DMS114 treated with DMSO at 0.1 percent for 48 hours (cell line): ENCODE data around the gene ANKS6.

ENCODE experiments used
- DNase-seq: peaks from one replicate; lab custom pipeline; 2025; ENCODE audit not compliant: unreplicated experiment; lab: John Stamatoyannopoulos, UW

The ANKS6 gene

DNA sequence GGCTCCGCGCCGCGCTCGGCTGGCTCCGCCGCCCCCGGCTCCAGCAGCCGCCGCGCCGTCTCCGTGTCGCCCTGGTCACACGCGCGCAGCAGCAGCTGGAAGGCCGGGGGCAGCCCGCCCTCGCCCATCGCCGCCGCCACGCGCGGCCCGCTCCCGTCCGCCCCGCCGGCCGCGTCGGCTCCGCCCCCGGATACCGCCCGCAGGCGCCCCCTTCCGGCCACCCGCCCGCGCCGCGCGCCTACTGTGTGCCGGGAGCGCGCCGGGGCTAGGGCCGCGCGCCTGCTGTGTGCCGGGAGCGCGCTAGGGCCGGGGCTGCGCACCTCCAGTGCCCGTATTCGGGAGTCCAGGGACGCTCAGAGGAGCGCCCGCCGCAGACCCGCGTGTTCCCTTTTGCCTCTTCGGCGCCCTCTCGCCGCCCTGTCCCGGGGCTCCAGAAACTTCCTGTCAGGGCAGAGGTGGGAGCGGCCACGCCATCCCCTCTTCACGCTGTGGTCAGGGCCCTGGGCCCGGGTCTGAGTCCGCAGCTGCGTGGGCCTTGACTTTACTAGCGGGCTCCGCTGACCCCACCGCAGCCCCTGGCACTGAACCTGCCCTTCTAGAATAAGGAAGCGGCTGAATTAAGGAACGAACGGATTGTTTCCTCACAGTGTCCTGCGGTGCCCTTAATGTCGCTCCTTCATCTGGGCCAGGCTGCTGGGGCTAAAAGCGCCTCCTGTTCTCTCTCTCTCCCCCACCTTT is at the start of gene ANKS6:
Gene ANKS6, minus strand, starts transcription at position 192 of the 738 bp plus-strand sequence. Its CDS starts 64 bp downstream, at position 128.
- peak; percentile 14 for DNase-seq

DNA sequence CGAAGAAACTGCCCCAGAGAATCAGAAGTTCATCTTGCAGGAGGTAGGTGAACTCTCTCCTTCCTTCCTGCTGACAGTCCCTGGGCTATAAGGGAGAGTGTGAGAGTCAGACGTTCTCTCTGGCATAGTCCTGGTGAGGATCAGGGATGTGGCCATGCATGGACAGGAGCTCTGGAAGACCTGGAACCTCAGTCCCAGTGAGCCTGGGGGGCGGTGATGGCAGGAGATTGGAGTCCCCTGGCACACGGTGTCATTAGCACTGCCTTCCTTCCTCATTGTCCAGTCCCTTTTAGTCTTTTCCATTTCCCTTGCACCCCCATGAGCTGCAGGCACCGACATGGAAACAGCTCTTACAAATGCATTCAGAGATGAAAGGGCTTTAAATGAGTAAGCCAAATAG is 49.7 kb upstream of the ANKS6 start:
- no peak for DNase-seq

DNA sequence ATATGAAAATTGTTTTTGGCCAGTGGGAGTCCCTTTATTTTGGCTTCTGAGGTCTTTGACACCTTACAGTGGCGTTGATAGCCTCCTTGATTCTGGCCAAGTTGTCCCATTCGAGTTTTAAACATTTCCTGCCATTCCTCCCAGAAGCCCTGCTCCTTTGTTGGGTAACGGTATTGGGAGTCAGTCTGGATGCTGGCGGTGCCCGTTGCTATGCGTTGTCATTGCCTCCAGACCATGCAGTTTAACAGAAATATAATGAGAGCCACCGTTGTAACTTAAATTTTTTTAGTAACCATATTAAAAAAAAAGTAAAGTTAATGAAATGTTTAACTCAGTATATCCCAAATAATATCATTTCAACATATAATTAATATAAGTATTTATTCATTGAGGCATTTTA is 46.2 kb upstream of the ANKS6 start:
- DNase-seq, result no peak

DNA sequence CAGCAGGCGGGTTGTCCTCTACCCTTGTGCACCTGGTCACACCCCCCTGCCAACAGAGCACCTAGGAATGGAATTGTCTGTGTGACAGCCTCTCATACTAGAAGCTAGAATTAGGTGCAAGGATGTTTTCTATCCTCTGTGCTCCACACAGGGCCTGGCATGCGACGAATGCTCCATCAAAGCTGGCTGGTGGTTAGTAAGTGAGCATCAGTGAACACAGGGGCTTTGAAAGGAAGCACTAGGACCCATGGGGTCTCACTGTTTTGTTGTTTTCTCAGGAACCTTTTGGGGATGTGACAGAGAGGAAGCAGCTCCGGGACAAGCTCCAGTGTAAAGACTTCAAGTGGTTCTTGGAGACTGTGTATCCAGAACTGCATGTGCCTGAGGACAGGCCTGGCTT is 43.4 kb upstream of the ANKS6 start:
- no peak for DNase-seq

DNA sequence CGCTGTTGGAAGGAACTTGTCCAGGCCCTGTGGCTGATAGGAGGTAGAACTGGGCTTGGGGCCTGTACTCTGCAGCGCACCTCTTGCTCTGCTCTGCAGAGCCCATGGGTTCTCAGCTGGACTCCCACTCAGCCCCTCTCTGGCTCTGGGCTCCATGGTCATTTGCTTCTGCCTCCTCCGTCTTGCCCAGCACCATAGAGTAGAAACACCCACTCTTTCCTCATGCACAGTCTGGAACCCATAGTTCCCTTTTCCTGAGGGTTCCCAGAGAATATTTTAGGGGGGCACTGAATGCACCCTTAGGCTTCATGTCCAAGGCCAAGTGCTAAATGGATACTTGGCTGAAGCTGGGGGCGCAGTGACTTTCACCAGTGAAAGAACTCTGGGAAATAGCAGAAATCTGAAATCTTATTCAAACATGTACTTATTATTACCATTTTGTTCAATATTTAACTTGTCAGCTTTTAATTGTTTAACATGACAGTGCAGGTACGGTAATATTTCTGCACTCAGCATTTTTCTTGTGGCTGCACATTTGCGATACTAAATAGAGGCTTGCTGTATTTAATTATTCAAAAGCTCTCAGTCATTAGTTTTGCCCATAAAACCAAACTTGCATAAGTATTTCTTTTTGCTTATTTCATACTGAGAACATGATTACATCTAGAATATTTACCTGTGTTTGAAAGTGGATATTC is 42.7 kb upstream of the ANKS6 start:
- DNase-seq, result no peak

DNA sequence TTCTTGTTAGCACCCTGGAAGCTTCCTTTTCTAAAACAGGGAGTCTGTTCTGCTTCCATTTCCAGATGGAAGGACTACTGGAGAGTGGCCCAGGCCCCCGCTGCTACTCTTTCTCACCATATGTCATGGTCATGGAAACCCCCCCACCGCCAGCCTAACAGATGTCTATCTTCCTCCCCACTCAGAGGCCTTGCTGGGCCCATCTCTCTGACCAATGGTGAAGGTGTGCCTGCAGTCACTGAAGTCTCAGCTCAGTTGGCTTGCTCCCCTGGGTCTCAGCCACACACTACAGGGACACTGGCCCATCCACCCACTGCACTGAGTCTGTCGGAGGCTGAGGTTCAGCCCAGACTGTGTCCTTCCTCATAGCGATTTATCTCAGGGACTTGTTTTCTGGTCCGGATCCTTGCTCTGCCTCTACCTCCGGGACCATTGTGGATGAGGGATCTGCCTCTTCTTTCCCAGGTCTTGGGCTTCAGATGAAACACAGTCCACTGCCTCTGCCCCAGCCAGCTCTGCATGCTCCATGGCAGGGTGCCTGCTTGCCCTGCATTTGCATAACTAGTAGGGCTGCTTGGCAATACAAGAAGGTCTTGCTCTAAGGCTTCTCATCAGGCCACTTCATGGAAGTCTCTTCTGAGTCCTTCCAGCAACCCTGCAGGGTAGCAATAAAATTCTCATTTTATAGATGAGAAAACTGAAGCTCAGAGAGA is 42.0 kb upstream of the ANKS6 start:
- no peak for DNase-seq

DNA sequence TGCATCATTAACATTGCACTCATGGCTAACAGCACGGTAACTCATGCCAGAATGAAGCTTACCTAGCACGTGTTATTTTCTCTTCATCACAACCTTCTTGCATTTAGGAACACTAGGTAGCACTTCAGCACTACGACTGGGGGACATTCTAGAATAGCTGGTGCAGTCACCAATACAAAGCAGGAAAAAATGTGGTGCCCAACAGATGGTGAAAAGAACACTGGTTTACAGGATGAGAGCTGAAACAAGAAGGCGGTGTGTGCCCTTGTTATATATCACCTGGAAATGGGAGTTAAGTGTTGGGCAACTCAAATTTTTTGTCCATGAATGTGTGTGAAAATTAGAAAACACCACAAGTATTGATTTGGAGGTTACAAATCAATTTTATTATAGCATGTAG is 41.2 kb upstream of the ANKS6 start:
- no peak for DNase-seq

DNA sequence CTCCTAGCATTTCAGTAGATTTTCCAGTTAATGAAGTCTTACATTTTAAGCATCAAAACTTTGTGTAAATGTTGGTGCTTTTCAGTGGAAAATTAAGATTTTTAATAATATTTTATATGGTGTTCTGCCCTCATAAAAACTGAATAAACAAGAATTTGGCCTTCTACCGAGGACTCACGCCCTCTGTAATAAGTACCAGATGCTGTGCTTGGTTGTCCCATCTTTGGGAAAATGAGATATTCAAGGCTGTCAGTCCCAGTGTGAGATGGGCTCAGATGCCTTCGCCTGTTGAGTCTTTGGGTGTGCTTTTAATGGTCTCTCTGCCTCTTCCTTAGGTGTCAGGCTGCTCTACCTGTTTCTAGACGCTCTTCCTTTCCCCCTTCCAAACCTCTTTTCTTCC is 39.9 kb upstream of the ANKS6 start:
- DNase-seq, result no peak

DNA sequence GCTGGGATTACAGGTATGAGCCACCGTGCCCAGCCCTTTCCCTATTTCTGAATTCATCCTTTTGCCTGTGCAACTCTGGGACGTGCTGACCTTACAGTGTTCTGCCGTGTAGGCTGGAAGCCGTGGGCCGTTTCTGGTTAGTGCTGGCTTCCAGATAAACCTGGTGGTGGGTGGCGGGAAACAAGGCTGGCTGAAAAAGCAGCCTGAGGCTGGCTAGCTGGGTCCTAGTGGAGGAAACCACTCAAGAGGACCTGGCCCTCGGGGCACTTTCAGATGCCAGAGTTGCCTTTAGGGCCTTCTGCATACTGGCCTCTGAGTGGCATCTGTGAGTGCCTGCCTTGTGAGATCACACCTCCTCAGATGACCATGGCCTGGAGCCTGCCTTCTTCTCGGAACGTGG is 38.0 kb upstream of the ANKS6 start:
- no peak for DNase-seq

DNA sequence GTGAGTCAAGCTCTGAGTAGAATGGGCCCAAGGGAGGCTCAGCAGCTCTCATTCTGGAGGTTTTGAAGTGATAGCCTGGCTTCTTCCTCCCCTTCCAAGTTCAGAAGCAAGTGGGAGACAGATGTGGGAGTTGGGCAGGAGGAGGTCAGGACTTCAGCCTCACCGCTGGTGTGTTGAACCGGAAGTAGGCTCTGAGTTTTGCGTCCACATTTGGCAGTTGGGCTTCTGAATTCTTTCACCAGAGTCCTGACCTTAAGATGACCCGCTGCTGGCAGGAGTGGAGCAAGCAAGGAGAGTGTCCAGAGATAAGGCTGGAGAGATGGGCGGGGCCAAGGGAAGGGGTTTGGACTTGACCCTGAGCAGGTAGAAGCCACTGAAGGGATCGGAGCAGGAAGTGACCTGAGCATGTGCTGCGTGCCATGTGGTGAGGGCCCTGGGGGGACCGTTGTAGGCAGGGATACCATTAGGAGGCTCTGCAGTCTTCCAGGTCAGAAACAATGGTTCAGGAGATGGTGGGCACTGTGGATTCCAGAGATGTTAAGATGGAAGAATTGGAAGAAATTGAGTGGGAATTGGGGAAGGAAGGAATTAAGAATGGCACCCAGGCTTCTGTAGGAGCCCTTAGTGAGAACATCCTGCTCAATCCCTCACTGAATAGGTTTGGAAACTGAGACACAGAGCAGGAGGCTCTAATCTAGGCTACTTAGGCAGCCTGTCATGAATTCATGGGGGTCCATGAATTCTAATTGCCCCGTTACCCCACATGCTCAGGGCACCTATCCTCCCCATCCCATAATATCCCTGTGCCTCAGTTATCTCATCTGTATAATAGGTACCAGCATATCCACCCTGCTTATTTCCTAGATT is 37.0 kb upstream of the ANKS6 start:
- DNase-seq, result no peak

DNA sequence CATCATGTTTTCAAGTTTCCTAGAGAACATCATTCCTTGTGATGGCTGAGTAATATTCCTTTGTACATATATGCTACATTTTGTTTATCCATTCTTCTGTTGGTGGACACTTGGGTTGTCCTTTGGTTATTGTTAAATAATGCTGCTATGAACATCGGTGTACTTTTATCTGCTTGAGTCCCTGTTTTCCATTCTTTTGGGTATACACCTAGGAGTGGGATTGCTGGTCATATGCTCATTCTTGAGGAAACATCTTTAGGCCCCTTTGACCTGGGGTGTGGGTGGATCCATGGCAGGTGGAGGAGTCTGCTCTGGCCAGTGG is 36.4 kb upstream of the ANKS6 start:
- DNase-seq, result no peak

DNA sequence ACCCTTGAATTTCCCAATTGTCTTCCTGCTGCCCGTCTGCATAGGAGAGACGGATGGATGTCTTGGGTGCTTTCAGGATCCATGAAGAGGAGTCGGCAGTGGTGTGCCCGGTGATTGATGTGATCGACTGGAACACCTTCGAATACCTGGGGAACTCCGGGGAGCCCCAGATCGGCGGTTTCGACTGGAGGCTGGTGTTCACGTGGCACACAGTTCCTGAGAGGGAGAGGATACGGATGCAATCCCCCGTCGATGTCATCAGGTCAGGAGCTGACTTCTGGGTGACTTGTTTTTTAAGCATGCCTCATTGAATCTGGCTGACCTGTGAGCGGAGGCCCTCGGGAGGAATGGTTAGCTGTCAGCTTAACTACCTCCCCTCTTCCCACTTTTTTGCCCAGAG is 35.3 kb upstream of the ANKS6 start:
- no peak for DNase-seq

DNA sequence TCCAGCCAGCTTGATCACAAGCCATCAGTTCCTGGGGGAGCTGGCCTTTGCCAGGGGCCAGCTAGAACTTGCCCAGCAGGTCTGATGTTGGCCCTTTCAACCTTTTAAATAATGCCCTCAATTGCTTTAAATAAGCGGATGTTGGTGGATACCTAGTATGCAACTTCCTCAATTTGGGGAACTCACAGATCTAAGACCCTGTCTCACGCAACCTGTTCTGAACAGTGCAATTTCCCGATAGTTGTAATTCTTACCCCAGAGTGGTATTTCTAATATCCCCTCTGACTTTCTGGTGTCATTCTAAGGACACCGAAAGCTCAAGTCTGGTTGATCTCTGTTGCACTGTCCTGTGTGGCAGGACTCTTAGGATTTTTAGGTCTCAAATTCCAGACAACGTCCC is 34.2 kb upstream of the ANKS6 start:
- DNase-seq, result no peak

DNA sequence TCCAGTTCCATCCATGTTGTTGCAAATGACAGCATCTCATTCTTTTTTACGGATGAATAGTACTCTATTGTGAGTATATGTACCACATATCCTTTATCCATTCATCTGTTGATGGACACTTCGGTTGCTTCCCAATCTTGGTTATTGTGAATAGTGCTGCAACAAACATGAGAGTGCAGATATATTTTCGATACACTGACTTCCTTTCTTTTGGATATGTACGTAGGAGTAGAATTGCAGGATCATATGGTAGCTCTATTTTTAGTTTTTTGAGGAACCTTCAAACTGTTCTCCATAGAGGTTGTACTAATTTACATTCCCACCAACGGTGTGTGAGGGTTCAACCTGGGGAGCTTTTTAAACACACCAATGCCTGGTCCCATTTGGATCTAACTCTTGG is 33.4 kb upstream of the ANKS6 start:
- no peak for DNase-seq

DNA sequence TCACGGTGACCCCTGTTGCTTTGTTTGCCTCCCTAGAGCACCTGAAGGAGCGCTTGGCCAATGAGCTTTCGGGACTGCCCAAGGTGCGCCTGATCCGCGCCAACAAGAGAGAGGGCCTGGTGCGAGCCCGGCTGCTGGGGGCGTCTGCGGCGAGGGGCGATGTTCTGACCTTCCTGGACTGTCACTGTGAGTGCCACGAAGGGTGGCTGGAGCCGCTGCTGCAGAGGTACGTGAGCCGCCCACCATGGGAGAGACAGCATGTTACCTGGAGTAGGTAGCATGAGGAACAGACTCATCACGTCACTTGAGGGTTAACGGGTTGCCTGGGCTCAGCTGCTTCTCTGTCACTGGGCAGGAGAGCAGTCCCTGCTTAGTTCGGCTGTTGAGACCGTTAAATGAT is 30.4 kb upstream of the ANKS6 start:
- no peak for DNase-seq

DNA sequence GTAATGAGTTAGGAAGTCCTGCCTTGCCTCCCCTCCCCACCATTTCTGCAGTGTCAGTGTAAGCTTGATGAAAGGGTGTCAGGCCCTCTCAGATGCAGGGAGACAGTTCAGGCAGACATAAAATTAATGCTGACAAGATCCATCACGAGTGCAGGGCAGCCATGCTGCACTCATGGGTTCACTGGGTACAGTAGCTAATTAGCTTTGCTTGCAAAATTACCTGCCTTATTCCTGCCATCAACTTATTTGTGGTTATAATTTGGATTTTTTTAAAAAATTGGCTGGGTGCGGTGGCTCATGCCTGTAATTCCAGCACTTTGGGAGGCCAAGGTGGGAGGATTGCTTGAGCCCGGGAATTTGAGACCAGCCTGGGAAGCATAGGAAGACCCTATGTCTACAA is 29.1 kb upstream of the ANKS6 start:
- DNase-seq, result no peak

DNA sequence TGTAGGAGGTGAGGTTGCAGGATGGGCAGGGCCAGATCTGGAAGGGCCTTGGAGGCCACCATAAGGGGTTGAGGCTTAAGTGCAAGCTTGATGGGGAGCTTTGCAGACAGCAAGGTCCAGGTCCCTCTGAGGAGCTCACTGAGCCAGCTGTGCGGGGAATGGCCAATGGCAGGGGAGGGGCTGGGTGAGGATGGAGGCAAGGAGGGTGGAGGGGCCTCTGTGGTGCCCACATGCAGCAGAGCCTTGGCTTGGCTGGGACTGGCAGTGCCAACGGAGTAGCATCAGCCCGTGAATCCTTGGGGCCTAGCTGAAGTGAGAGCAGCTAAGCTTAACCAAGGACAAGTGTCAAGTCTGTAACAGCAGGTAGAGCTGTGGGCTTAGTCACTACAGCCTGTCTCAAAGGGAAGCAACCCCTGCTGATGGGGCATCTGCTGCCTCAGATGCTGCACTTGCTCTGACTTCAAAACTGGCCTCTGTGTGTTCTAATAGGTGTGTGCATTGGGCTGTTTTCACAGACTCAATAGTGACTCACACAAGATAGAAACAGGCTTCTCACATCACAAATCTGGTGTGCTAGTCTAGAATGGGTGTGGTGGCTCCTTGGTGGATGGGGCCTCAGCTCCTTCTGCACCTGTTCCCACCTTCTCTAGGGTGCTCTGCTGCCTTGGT is 27.4 kb upstream of the ANKS6 start:
- no peak for DNase-seq

DNA sequence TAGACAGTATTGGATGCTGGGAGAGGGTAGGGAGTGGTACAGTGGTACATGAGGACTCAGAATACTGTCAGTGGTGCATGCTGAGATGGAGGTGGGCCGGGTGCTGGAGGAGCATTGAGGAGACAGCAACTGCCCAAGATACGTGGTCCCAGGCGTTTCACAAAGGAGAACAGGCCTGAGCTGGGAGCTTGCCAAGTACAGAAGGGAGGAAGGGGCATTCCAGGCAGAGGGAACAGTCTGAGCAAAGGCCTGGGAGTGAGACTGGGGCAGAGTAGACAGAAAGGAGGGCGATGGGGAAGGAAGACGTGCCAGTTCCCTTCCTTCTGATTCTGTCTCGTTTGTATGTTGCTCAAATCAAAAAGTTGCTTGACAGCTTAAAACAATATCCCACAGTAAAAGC is 26.3 kb upstream of the ANKS6 start:
- no peak for DNase-seq

DNA sequence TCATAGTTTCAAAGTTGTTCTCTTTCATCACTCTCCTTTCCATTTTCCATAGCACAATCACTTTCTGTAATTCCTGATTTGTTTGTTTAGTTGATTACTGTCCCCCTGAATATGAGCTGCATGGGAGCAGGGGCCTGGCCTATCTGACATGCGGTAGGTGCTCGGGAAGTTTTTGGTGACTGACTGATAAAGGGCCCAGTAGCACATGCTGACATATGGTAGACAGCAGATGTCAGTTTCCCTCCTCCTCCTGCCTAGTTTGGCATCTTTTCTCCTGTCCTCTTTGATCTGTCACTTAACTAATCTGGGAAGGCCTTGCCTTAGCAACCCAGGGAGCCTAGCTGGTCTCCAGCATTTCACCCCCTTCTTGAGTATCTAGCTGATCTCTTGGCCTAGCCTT is 25.5 kb upstream of the ANKS6 start:
- DNase-seq, result no peak

DNA sequence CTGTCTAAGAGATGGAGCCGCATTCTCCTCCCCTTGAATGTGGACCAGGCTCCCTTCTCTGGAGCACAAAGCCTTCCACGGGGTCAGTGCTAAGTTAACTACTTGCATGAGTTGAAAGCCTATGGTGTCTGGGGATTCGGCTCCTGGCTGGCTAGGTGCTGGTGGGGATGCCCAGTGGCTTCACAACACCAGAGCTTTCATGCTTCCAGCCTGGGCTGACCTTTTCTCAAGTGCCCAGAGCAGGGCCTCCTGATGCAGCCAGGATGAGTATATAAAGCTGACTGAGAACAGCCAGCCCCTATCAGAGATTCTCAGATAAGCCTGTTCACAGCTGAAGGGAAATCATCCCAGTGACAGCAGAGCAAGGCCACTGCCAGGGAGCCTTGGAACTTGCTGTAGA is 22.9 kb upstream of the ANKS6 start:
- DNase-seq, result no peak

DNA sequence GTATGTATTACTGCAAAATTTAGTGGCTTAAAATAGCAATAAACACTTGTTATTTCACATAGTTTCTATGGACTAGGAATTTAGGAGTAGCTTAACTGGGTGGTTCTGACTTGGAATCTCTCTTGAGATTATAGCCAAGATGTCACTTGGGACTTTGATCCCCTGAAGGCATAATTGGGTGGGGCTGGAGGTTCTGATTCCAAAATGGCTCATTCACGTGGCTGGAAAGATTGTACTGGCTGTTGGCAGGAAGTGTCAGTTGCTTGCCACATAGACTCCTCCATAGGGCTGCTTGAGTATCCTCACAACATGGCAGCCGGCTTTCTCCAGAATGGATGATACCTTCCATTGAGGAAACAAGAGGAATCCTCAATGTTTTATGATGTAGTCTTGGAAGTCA is 22.4 kb upstream of the ANKS6 start:
- no peak for DNase-seq
